Measurements from ENCODE around the gene AVL9.
"Not testable (repeated sequence)": the region's sequence is repeated elsewhere in the genome, so short reads cannot be mapped to it uniquely, and the experiment has no call there.

The AVL9 gene

GRCh38 chr7:32496052-32496813, 944 bp downstream of the AVL9 start:
- no peak for DNase-seq (ENCODE audit: low read depth)

GRCh38 chr7:32499755-32500154, 4.5 kb downstream of the AVL9 start:
- not testable (repeated sequence) for DNase-seq (ENCODE audit: low read depth)

GRCh38 chr7:32500216-32500615, 4.9 kb downstream of the AVL9 start:
- DNase-seq (ENCODE audit: low read depth) = not testable (repeated sequence)

GRCh38 chr7:32500922-32501341, 5.6 kb downstream of the AVL9 start:
- no peak for DNase-seq (ENCODE audit: low read depth)

- DNase-seq (ENCODE audit: low read depth) = no peak
Measured at GRCh38 chr7:32501522-32501921, 6.2 kb downstream of the AVL9 start.

GRCh38 chr7:32502728-32503127, 7.4 kb downstream of the AVL9 start:
- no peak for DNase-seq (ENCODE audit: low read depth)

GRCh38 chr7:32506266-32507054, 11.2 kb downstream of the AVL9 start:
- no peak for DNase-seq (ENCODE audit: low read depth)

- no peak for DNase-seq (ENCODE audit: low read depth)
Measured at GRCh38 chr7:32507414-32507813, 12.1 kb downstream of the AVL9 start.

- no peak for DNase-seq (ENCODE audit: low read depth)
Measured at GRCh38 chr7:32511791-32512190, 16.5 kb downstream of the AVL9 start.

- no peak for DNase-seq (ENCODE audit: low read depth)
Measured at GRCh38 chr7:32513210-32513609, 17.9 kb downstream of the AVL9 start.

- no peak for DNase-seq (ENCODE audit: low read depth)
Measured at GRCh38 chr7:32515890-32516550, 20.7 kb downstream of the AVL9 start.

GRCh38 chr7:32516551-32517100, 21.3 kb downstream of the AVL9 start:
- DNase-seq (ENCODE audit: low read depth) = no peak

- DNase-seq (ENCODE audit: low read depth) = no peak
Measured at GRCh38 chr7:32518534-32519140, 23.3 kb downstream of the AVL9 start.

GRCh38 chr7:32519763-32520162, 24.5 kb downstream of the AVL9 start:
- DNase-seq (ENCODE audit: low read depth) = no peak

GRCh38 chr7:32522746-32523530, 27.6 kb downstream of the AVL9 start:
- DNase-seq (ENCODE audit: low read depth) = no peak

- DNase-seq (ENCODE audit: low read depth) = no peak
Measured at GRCh38 chr7:32524631-32525030, 29.3 kb downstream of the AVL9 start.

- no peak for DNase-seq (ENCODE audit: low read depth)
Measured at GRCh38 chr7:32525839-32526238, 30.6 kb downstream of the AVL9 start.

- DNase-seq (ENCODE audit: low read depth) = no peak
Measured at GRCh38 chr7:32531402-32531801, 36.1 kb downstream of the AVL9 start.

GRCh38 chr7:32532086-32532485, 36.8 kb downstream of the AVL9 start:
- no peak for DNase-seq (ENCODE audit: low read depth)

- no peak for DNase-seq (ENCODE audit: low read depth)
Measured at GRCh38 chr7:32532716-32533115, 37.4 kb downstream of the AVL9 start.

GRCh38 chr7:32533276-32534029, 38.2 kb downstream of the AVL9 start:
- no peak for DNase-seq (ENCODE audit: low read depth)

All from activated T-cell treated with anti-CD3 and anti-CD28 coated beads for 1 hour (primary cell).